Caco-2 (cell line): Measurements from ENCODE around the gene DUOXA1. TPM values are rescaled to one million over a fixed set of nuclear protein-coding genes. Genes with fewer than 3 reads are reported as not detected.

Experiments
- BruUV-seq: library from RNA; stranded (reverse); fragments of 400-500 nt; replicated peaks from 2 replicates; lab custom pipeline; 2021; lab: Mats Ljungman, UMichigan
- CTCF ChIA-PET: fragments of 300-600 bp; sonication (Branson Sonifier 250); formaldehyde crosslinking; loops from one replicate; lab custom pipeline; 2022; ENCODE audit warnings: antibody characterized with exemption; lab: Charles Lee
- POLR2A ChIA-PET: fragments of 300-600 bp; sonication (Branson Sonifier 250); formaldehyde crosslinking; loops from one replicate; lab custom pipeline; 2022; ENCODE audit warnings: antibody characterized with exemption; lab: Charles Lee
- DNase-seq, 2 experiments: peaks; one replicate each; pipeline versions ENCODE4 v3.0.0 to v3.0.0-alpha.2; 2020 to 2022
- H3K27me3 ChIP-seq: replicated peaks from 2 replicates; pipeline ENCODE4 v1.6.0; 2011; ENCODE audit warnings: low read length; ENCODE audit not compliant: control insufficient read depth, insufficient read depth
- H3K36me3 ChIP-seq: 2 replicates; pipeline ENCODE4 v1.5.1; 2011; ENCODE audit warnings: low read length; ENCODE audit not compliant: control insufficient read depth, insufficient read depth
- H3K4me1 ChIP-seq: fragments of 250-450 bp; sonication (Bioruptor Pico); 2 replicates; pipeline ENCODE4 v1.5.1; 2020; ENCODE audit warnings: mild to moderate bottlenecking
- H3K4me3 ChIP-seq: 2 replicates; pipeline ENCODE4 v1.5.1; 2011; ENCODE audit warnings: low read depth, mild to moderate bottlenecking, control low read depth, low read length
- H3K9me3 ChIP-seq: fragments of 250-450 bp; sonication (Bioruptor Pico); 2 replicates; pipeline ENCODE4 v1.5.1; 2020; ENCODE audit warnings: mild to moderate bottlenecking, moderate library complexity
- H3K27ac Mint-ChIP-seq: one replicate; pipeline ENCODE4 v1.8.0; 2022; ENCODE audit warnings: mixed read lengths; ENCODE audit not compliant: unreplicated experiment
- H3K27me3 Mint-ChIP-seq: one replicate; pipeline ENCODE4 v1.8.0; 2022; ENCODE audit warnings: mixed read lengths; ENCODE audit not compliant: insufficient read depth, unreplicated experiment
- H3K36me3 Mint-ChIP-seq: one replicate; pipeline ENCODE4 v1.8.0; 2022; ENCODE audit warnings: mild to moderate bottlenecking, mixed read lengths; ENCODE audit not compliant: insufficient read depth, unreplicated experiment
- H3K4me1 Mint-ChIP-seq: one replicate; pipeline ENCODE4 v1.8.0; 2022; ENCODE audit warnings: low read depth, mixed read lengths; ENCODE audit not compliant: unreplicated experiment
- H3K4me3 Mint-ChIP-seq: one replicate; pipeline ENCODE4 v1.8.0; 2022; ENCODE audit warnings: mild to moderate bottlenecking, moderate library complexity, mixed read lengths; ENCODE audit not compliant: unreplicated experiment
- H3K9me3 Mint-ChIP-seq: one replicate; pipeline ENCODE4 v1.8.0; 2022; ENCODE audit warnings: mixed read lengths; ENCODE audit not compliant: unreplicated experiment
- intact Hi-C: fragments of 100-400 bp; cut with micrococcal nuclease; formaldehyde crosslinking; loops from one replicate; pipeline ENCODE4 v1.10.0; 2022; ENCODE audit not compliant: unreplicated experiment
- total RNA-seq: library from RNA; stranded (reverse); gene quantifications from 2 replicates; pipeline ENCODE4 v1.2.3, GENCODE V29; 2022
- TF ChIP-seq, protein P1 (sequence below), 2 experiments: fragments of 200-600 bp in 1 of 2; IDR thresholded peaks; 1 replicate in 1 of 2; 2 replicates in 1 of 2; pipeline versions ENCODE4 v1.5.1 to v1.8.0; 2011 to 2022; ENCODE audit warnings: antibody characterized with exemption in 1 of 2, control low read depth in 1 of 2, inconsistent platforms in 1 of 2, low read depth in 1 of 2, low read length in 1 of 2, mild to moderate bottlenecking in 1 of 2, moderate library complexity in 1 of 2; ENCODE audit not compliant: insufficient read depth in 1 of 2, severe bottlenecking in 1 of 2, unreplicated experiment in 1 of 2

Gene DUOXA1
- total RNA-seq, 1 experiment from 2014 or later, result not detected

DNA sequence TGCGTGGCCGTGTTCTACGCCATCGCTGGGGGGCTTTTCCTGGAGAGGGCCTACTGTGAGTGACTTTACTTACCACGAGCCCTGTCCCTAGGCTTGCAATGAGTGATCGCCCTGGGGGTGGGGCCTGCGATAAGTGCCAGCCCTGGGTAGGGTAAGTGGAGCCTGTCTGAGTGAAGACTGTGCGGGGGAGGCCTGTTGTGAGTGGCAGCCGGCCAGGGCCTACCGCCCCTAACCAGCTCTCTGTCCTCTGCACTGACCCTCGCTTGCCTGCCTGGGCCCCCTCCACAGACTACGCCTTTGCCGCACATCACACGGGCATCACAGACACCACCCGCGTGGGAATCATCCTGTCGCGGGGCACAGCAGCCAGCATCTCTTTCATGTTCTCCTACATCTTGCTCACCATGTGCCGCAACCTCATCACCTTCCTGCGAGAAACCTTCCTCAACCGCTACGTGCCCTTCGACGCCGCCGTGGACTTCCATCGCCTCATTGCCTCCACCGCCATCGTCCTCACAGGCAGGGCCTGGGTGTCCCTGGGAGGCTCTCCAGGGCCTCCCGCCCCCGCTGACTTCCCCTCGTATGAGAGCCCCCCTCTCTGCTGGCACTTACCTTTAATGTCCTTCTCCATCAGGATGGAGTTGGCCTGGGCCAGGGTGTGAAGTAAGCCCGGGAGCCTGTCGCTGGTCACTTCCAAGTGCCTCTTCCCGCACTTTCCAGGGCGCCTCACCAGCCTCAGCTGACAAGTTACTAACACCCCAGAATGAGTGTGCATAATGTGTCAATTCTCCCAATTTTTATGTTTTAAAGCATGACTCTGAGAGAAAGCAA is 22.5 kb upstream of the DUOXA1 start:
- no peak overlapping the region for H3K4me3 Mint-ChIP-seq

DNA sequence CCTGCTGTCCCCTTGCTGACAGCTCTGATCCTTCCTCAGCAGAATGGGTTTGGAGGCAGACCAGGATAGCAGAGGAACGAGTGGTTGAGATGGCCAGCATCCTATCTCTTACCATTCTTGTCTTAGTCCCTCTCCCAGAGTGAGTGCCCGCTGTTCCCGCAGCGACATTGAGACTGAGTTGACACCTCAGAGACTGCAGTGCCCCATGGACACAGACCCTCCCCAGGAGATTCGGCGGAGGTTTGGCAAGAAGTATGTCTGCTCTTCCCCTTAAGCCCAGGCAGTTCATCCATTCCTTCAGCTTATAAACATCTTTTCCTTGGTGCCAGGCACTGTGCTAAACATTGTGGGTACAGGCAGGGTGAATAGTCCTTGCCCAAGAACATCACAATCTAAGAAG is 21.3 kb upstream of the DUOXA1 start:
- no peak for DNase-seq
- Histone ChIP-seq H3K36me3 (no peaks in the 10 kb centered on the region), H3K4me1 (peaks cover 5% of the 10 kb centered on the region; the same call in 1 of the 2 replicates), H3K4me3 (no peak overlapping the region), H3K27me3 (no peaks in the 10 kb centered on the region), H3K9me3 (no peaks in the 10 kb centered on the region)
- Mint-ChIP-seq H3K27ac (no peak overlapping the region), H3K27me3 (no peaks in the 10 kb centered on the region), H3K9me3 (no peaks in the 10 kb centered on the region), H3K4me1 (peaks cover 6% of the 10 kb centered on the region), H3K4me3 (no peak overlapping the region), H3K36me3 (no peaks in the 10 kb centered on the region)
- TF ChIP-seq, protein P1, sequence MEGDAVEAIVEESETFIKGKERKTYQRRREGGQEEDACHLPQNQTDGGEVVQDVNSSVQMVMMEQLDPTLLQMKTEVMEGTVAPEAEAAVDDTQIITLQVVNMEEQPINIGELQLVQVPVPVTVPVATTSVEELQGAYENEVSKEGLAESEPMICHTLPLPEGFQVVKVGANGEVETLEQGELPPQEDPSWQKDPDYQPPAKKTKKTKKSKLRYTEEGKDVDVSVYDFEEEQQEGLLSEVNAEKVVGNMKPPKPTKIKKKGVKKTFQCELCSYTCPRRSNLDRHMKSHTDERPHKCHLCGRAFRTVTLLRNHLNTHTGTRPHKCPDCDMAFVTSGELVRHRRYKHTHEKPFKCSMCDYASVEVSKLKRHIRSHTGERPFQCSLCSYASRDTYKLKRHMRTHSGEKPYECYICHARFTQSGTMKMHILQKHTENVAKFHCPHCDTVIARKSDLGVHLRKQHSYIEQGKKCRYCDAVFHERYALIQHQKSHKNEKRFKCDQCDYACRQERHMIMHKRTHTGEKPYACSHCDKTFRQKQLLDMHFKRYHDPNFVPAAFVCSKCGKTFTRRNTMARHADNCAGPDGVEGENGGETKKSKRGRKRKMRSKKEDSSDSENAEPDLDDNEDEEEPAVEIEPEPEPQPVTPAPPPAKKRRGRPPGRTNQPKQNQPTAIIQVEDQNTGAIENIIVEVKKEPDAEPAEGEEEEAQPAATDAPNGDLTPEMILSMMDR (IDR thresholded peaks at IDR 0.05; ENCODE audit: insufficient read depth in 1 of 2, low read depth in 1 of 2, low read length in 1 of 2, severe bottlenecking in 1 of 2, unreplicated experiment in 1 of 2), result no peak
- ChIA-PET CTCF (interaction anchor here (1.1 kb wide), 1 partner anchor 33 kb away, joined by 3 read pairs; no protein-coding TSS in a partner anchor), POLR2A (no interaction called here)
- intact Hi-C loops, result no loop called here
- BruUV-seq, result no TSS peak

More for the DNA sequence above, 22.5 kb upstream of the DUOXA1 start:
- intact Hi-C loops, result no loop called here
- CTCF ChIA-PET, result no interaction called here
- TF ChIP-seq, protein P1 (IDR thresholded peaks at IDR 0.05; ENCODE audit: insufficient read depth in 1 of 2, low read depth in 1 of 2, low read length in 1 of 2, severe bottlenecking in 1 of 2, unreplicated experiment in 1 of 2), result no peak
- Histone ChIP-seq H3K27me3 (no peaks in the 10 kb centered on the region), H3K9me3 (no peaks in the 10 kb centered on the region), H3K4me3 (no peak overlapping the region), H3K4me1 (no peaks in the 10 kb centered on the region), H3K36me3 (no peaks in the 10 kb centered on the region)
- Mint-ChIP-seq H3K36me3 (no peaks in the 10 kb centered on the region), H3K9me3 (no peaks in the 10 kb centered on the region), H3K27ac (no peak overlapping the region), H3K27me3 (no peaks in the 10 kb centered on the region), H3K4me1 (peaks cover 6% of the 10 kb centered on the region)
- BruUV-seq, result no TSS peak
- no peak for DNase-seq
- POLR2A ChIA-PET, result no interaction called here

DNA sequence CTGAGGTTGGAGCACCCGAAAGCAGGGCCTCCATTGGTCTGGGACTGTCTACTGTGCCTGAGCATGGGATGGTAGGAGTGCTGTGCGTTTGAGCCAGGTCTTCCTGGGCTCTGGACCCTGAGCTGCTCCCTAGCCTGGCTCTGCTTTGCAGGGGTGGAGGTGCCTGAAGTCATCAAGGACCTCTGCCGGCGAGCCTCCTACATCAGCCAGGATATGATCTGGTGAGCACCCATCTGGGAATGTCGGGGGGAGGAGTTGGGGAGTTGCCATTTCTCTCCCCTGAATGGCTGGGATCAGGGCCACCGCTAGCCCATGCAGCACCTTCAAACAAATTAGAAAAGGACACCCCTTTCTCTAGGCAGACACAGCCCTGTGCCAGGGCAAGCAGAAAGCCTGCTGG is 20.8 kb upstream of the DUOXA1 start:
- Histone ChIP-seq H3K4me3 (no peak overlapping the region), H3K36me3 (no peaks in the 10 kb centered on the region), H3K9me3 (no peaks in the 10 kb centered on the region), H3K27me3 (no peaks in the 10 kb centered on the region), H3K4me1 (peaks cover 5% of the 10 kb centered on the region; the same call in 1 of the 2 replicates)
- intact Hi-C loops, result no loop called here
- Mint-ChIP-seq H3K27me3 (no peaks in the 10 kb centered on the region), H3K4me3 (no peak overlapping the region), H3K27ac (no peak overlapping the region), H3K4me1 (peaks cover 6% of the 10 kb centered on the region), H3K9me3 (no peaks in the 10 kb centered on the region), H3K36me3 (no peaks in the 10 kb centered on the region)
- TF ChIP-seq, protein P1 (IDR thresholded peaks at IDR 0.05; ENCODE audit: insufficient read depth in 1 of 2, low read depth in 1 of 2, low read length in 1 of 2, severe bottlenecking in 1 of 2, unreplicated experiment in 1 of 2), result no peak
- ChIA-PET CTCF (interaction anchor here (1.1 kb wide), 1 partner anchor 32 kb away, joined by 3 read pairs; no protein-coding TSS in a partner anchor), POLR2A (no interaction called here)
- no TSS peak for BruUV-seq
- no peak for DNase-seq
